Activated CD4-positive, alpha-beta T cell treated with anti-CD3 and anti-CD28 coated beads for 36 hours (primary cell): ENCODE results near the gene TTYH2. TPM values are rescaled to one million over a fixed set of nuclear protein-coding genes. Genes with fewer than 3 reads are reported as not detected.

Experiments
- ATAC-seq: fragments of 200-7000 bp; cut with Tn5 transposase; one replicate; pipeline ENCODE4 v1.10.0; 2021; ENCODE audit warnings: mild to moderate bottlenecking, moderate library complexity
- CTCF ChIA-PET: fragments of 350-600 bp; sonication (Branson Sonifier 250); formaldehyde crosslinking; loops from one replicate; lab custom pipeline; 2021; ENCODE audit warnings: antibody characterized with exemption; lab: Charles Lee
- POLR2A ChIA-PET: fragments of 350-600 bp; sonication (Branson Sonifier 250); formaldehyde crosslinking; loops from one replicate; lab custom pipeline; 2021; ENCODE audit warnings: antibody characterized with exemption, inconsistent platforms; lab: Charles Lee
- DNase-seq: peaks from one replicate; pipeline ENCODE4 v3.0.0-alpha.2; 2020
- H3K27ac Mint-ChIP-seq: one replicate; pipeline ENCODE4 v1.8.0; 2021; ENCODE audit warnings: mixed read lengths
- H3K27me3 Mint-ChIP-seq: one replicate; pipeline ENCODE4 v1.8.0; 2021; ENCODE audit warnings: mixed read lengths
- H3K36me3 Mint-ChIP-seq: one replicate; pipeline ENCODE4 v1.8.0; 2021; ENCODE audit warnings: low read depth, mixed read lengths
- H3K4me1 Mint-ChIP-seq: one replicate; pipeline ENCODE4 v1.8.0; 2021; ENCODE audit warnings: mixed read lengths
- H3K4me3 Mint-ChIP-seq: one replicate; pipeline ENCODE4 v1.8.0; 2021; ENCODE audit warnings: mild to moderate bottlenecking, moderate library complexity, mixed read lengths
- H3K9me3 Mint-ChIP-seq: one replicate; pipeline ENCODE4 v1.8.0; 2021; ENCODE audit warnings: low read depth, mixed read lengths
- intact Hi-C, 2 experiments: fragments of 100-400 bp; cut with DNase I in 1 of 2; cut with micrococcal nuclease in 1 of 2; formaldehyde crosslinking; loops; one replicate each; pipeline versions ENCODE4 v1.14.2 to v1.15.1; 2022 to 2024; cut with DNase I, micrococcal nuclease
- total RNA-seq, 2 experiments: library from RNA; stranded (reverse); gene quantifications; one replicate each; pipeline ENCODE4 v1.2.3, GENCODE V29; 2021

Gene TTYH2
- total RNA-seq, 2 experiments from 2014 or later: 2.7 to 3.4 TPM

DNA sequence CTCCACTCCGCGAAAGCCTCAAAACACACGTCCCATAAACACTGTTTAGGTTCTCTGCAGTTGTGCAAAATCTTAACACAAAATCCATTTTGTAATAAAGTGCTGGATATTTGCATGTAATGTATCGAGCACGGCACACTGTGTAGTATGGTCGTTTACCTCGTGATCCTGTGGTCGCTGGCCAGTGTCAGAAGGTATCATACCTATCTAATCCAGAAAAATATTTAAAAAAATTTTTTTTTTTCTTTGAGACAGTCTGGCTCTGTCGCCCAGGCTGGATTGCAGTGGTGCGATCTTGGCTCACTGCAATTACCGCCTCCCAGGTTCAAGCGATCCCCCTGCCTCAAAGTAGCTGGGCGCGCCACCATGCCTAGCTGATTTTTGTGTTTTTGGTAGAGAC lies 8.9 kb upstream of the TTYH2 start:
- DNase-seq: no peak
- Mint-ChIP-seq H3K27me3 (peaks cover 11% of the 10 kb centered on the region), H3K36me3 (peaks cover 54% of the 10 kb centered on the region), H3K4me3 (peak overlapping the region; percentile 100), H3K4me1 (peaks cover 49% of the 10 kb centered on the region), H3K27ac (peak overlapping the region; percentile 100), H3K9me3 (no peaks in the 10 kb centered on the region)
- POLR2A ChIA-PET: interaction anchor here (0.6 to 1.5 kb wide), 3 partner anchors 14 to 192 kb away, joined by 3 to 6 read pairs (median 3); no protein-coding TSS in a partner anchor
- intact Hi-C loops: loop anchor here in 1 of 2 experiments (5.0 kb wide), 2 partner anchors 668 to 972 kb away; partner anchors contain the start of gene FDXR
- CTCF ChIA-PET: interaction anchor here (6.4 kb wide), 1 partner anchor 15 kb away, joined by 54 read pairs; no protein-coding TSS in a partner anchor
- no peak for ATAC-seq

DNA sequence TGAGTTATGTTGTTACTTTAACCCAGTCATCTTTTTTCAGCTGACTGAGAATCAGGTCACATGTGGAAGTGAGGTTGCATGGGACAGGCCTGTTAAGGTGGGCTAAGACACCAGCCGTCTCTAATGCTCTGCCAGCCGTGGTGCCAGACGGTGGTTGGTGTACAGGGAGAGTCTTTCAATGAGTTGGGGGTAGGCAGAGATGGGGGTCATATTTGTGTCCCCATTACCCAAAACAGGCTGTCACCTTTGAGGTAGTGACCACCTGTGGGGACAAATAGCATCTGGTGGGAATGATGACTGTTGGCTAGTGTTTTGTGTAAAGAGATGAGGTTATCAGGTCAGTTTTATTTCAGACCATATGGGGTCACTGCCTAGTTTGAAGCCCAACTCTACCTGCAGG lies 8.1 kb upstream of the TTYH2 start:
- peak overlapping the region; percentile 100 for H3K27ac Mint-ChIP-seq
- no peak for ATAC-seq
- H3K4me1 Mint-ChIP-seq: peaks cover 51% of the 10 kb centered on the region
- POLR2A ChIA-PET: interaction anchor here (0.7 kb wide), 1 partner anchor 111 kb away, joined by 3 read pairs; no protein-coding TSS in a partner anchor
- intact Hi-C loops: loop anchor here in 1 of 2 experiments (1.0 kb wide), 1 partner anchor 8 kb away; the partner anchor contains the start of gene TTYH2
- H3K4me3 Mint-ChIP-seq: peak overlapping the region; percentile 100
- H3K36me3 Mint-ChIP-seq: peaks cover 61% of the 10 kb centered on the region
- H3K9me3 Mint-ChIP-seq: no peaks in the 10 kb centered on the region
- DNase-seq: no peak
- H3K27me3 Mint-ChIP-seq: peaks cover 8% of the 10 kb centered on the region
- CTCF ChIA-PET: interaction anchor here (0.5 kb wide), 1 partner anchor 539 kb away, joined by 3 read pairs; no protein-coding TSS in a partner anchor

DNA sequence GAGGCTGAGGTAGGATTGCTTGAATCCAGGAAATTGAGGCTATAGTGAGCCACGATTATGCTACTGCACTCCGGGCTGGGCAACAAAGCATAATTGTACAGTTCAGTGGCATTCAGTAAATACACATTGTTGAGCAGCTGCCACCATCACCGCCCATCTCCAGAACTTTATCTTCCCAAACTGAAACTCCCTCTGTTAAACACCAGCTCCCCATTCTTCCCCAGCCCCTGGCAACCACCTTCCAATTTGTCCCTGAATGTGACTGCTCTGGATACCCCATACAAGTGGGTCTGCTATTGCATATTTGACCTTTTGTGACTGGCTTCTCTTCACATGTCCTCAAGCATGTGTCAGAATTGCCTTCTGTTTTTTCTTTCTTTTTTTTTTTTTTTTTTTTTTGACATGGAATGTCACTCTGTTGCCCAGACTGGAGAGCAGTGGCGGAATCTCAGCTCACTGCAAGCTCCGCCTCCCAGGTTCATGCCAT lies 7.0 kb upstream of the TTYH2 start:
- DNase-seq (no peak), ATAC-seq (no peak)
- peaks cover 57% of the 10 kb centered on the region for H3K4me1 Mint-ChIP-seq
- POLR2A ChIA-PET: interaction anchor here (0.6 to 0.7 kb wide), 3 partner anchors 75 to 633 kb away, joined by 4 to 8 read pairs (median 4); partner anchors contain the start of gene KIF19
- peak overlapping the region; percentile 100 for H3K27ac Mint-ChIP-seq
- H3K9me3 Mint-ChIP-seq: no peaks in the 10 kb centered on the region
- H3K36me3 Mint-ChIP-seq: peaks cover 66% of the 10 kb centered on the region
- H3K4me3 Mint-ChIP-seq: peak overlapping the region; percentile 100
- intact Hi-C loops: no loop called here
- CTCF ChIA-PET: no interaction called here
- peaks cover 6% of the 10 kb centered on the region for H3K27me3 Mint-ChIP-seq

DNA sequence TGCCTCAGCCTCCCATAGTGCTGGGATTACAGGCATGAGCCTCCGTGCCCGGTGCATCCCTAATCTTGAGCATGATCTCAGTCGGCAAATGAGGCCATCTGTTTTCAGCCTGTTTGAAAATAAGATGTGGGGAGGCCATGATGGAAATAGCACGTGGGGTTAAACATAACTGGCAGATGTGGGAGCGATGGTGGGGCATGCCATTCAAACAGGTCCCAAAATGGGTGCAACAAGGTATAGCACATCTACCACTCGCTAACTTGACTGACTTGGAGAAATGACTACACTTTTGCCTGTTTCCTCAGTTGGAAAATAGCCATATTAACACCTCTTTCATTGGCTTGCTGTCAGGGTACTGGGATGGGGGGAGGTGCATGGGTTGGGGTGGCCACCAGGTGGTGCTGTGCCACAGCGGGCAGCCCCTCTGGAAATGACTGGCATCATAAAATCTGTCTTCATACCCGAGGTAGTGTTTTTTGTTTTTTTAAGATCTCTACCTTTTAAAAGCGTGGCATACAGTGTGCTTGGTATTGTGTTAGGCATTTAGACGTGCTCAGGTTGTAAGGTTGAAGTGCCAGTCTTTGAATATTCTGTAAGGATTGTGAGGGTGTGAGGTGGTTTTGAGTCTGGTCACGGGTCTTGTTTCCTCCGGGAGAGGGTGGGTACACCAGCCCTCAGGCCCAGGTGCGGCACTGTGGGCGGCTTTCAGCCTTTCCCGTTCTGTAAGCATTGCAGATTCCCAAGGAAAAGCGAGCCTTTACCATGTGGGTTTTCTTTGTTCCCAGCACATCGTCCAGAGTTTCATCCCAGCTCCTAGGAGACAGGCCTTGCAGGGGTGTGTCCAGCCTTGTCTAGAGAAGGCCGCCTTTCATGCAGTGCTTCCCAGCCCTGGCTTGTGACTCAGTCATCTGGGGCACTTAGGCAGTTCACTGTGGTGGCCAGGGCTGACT lies 2.9 kb upstream of the TTYH2 start:
- Mint-ChIP-seq H3K4me3 (peak overlapping the region; percentile 39), H3K27ac (peak overlapping the region; percentile 88), H3K4me1 (peaks cover 72% of the 10 kb centered on the region), H3K27me3 (no peaks in the 10 kb centered on the region), H3K9me3 (no peaks in the 10 kb centered on the region), H3K36me3 (peaks cover 54% of the 10 kb centered on the region)
- intact Hi-C loops: loop anchor here (1.0 to 5.0 kb wide), 9 partner anchors 72 to 998 kb away; partner anchors contain the start of gene NAT9 (in 1 of the 2)
- ATAC-seq: peak; percentile 57
- DNase-seq: peak; percentile 90
- ChIA-PET POLR2A (interaction anchor here (0.7 kb wide), 1 partner anchor 528 kb away, joined by 3 read pairs; no protein-coding TSS in a partner anchor), CTCF (interaction anchor here (0.7 to 1.8 kb wide), 4 partner anchors 11 to 438 kb away, joined by 3 to 7 read pairs (median 4); no protein-coding TSS in a partner anchor)

DNA sequence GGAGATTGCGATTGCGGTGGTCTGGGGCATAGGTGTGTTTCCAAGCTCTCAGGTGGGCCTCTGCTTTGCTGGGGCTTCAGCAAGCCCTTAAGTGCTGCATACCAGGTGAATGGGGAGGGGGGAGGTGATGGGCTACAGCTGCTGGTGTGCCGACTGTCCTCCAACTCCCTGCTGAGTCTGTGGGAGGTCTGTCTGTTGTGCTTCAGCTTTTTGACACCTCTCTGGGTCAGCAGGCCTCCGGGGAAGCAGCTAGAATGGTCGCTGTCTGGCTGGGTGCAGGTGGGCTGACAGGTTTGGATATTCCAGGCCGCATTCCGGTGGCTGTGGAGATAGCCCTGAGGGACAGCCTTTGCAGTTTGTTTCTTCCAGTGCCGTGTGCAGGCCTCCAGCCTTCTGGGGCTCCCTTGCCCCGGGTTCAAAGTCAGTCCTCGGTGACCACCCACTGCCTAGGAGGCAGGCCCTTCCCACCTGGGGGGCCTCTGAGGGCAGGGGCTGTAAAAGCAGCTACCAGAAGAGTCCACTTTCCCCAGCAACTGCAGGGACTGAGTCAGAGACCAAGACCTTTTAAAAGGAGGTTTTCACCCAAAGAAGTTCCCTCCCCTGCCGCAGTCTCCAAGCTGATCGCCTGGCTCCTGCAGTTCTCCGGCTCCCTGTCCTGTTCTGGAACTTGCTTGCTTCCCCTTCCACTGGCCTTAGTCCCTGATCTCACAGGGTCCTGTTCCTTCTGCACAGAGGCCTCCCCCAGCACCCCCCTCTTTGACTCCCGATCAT lies 2.0 kb upstream of the TTYH2 start:
- H3K27me3 Mint-ChIP-seq: no peaks in the 10 kb centered on the region
- peaks cover 45% of the 10 kb centered on the region for H3K36me3 Mint-ChIP-seq
- ChIA-PET POLR2A (interaction anchor here (0.7 kb wide), 1 partner anchor 529 kb away, joined by 3 read pairs; no protein-coding TSS in a partner anchor), CTCF (interaction anchor here (0.5 to 1.8 kb wide), 6 partner anchors 12 to 203 kb away, joined by 3 to 7 read pairs (median 3); no protein-coding TSS in a partner anchor)
- intact Hi-C loops: loop anchor here (5.0 kb wide), 7 partner anchors 71 to 999 kb away; partner anchors contain the start of gene NAT9 (in 1 of the 2)
- DNase-seq: no peak
- H3K4me1 Mint-ChIP-seq: peaks cover 71% of the 10 kb centered on the region
- ATAC-seq: no peak
- H3K9me3 Mint-ChIP-seq: no peaks in the 10 kb centered on the region
- peak overlapping the region; percentile 74 for H3K4me3 Mint-ChIP-seq
- H3K27ac Mint-ChIP-seq: peak overlapping the region; percentile 63

DNA sequence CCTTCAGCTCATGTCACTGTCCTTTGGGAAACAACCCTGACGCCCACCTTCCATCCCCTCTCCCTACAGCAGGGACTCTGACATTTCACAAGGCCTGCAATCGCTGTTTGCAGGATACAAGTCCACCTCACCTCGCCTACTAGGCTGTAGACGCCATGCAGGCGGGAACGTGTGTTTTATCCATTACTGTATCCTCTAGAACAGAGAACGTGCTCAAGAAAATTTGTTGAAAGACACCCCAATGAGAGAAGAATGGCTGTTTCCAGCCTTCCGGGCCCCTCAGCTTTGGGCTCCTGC lies 1.5 kb upstream of the TTYH2 start:
- Mint-ChIP-seq H3K9me3 (no peaks in the 10 kb centered on the region), H3K4me1 (peaks cover 68% of the 10 kb centered on the region), H3K36me3 (peaks cover 43% of the 10 kb centered on the region)

DNA sequence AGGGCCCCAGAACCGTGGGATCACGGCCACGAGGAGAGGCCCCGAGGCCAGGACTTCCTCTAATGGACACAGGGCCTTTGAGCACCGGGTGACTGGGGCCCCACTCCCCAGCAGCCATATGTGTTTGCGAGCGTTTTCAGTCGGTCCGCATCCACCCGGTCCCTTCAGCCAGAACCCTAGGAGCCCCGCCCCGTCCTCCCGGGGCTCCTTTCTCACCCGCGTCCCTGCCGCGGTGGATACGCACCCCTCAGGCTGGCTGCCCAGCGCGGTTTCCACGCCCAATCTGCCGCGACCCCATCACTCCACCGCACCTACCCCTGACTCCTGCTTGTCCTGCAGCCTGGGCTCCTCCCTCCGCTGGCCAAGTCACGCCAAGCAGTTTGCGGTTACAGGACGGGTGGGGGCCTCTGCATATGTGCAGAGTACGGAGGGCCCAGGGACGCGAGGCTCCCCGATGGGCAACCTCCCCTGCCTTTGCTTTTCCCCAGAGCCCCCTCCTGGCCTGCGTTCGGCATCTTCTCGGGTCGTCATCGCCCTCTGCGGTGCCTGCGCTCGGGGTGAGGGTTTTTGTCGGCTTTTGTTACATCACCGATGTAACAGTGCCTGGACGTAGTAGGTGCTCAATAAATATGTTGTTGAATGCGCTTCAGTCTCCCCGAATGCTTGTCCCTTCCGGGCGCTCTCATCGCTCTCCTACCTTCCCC lies 1.0 kb upstream of the TTYH2 start:
- POLR2A ChIA-PET: interaction anchor here (0.8 to 1.2 kb wide), 3 partner anchors 9 to 86 kb away, joined by 3 to 6 read pairs (median 3); partner anchors contain the start of gene RPL38
- Mint-ChIP-seq H3K27me3 (no peaks in the 10 kb centered on the region), H3K36me3 (peaks cover 39% of the 10 kb centered on the region), H3K9me3 (no peaks in the 10 kb centered on the region), H3K4me3 (peak overlapping the region; percentile 74), H3K27ac (peak overlapping the region; percentile 75), H3K4me1 (peaks cover 67% of the 10 kb centered on the region)
- DNase-seq (peak; percentile 50), ATAC-seq (peak; percentile 2)
- intact Hi-C loops: loop anchor here (5.0 kb wide), 7 partner anchors 70 to 1000 kb away; partner anchors contain the start of gene NAT9 (in 1 of the 2)
- CTCF ChIA-PET: interaction anchor here (0.6 to 1.8 kb wide), 6 partner anchors 9 to 157 kb away, joined by 3 to 10 read pairs (median 6); partner anchors contain the start of gene RPL38

More for the DNA sequence above, 1.5 kb upstream of the TTYH2 start:
- intact Hi-C loops: loop anchor here (5.0 kb wide), 7 partner anchors 70 to 1000 kb away; partner anchors contain the start of gene NAT9 (in 1 of the 2)
- POLR2A ChIA-PET: no interaction called here
- DNase-seq: no peak
- Mint-ChIP-seq H3K27me3 (no peaks in the 10 kb centered on the region), H3K27ac (peak overlapping the region; percentile 63), H3K4me3 (peak overlapping the region; percentile 74)
- CTCF ChIA-PET: interaction anchor here (0.5 to 1.8 kb wide), 4 partner anchors 12 to 204 kb away, joined by 3 to 7 read pairs (median 3); no protein-coding TSS in a partner anchor
- no peak for ATAC-seq

DNA sequence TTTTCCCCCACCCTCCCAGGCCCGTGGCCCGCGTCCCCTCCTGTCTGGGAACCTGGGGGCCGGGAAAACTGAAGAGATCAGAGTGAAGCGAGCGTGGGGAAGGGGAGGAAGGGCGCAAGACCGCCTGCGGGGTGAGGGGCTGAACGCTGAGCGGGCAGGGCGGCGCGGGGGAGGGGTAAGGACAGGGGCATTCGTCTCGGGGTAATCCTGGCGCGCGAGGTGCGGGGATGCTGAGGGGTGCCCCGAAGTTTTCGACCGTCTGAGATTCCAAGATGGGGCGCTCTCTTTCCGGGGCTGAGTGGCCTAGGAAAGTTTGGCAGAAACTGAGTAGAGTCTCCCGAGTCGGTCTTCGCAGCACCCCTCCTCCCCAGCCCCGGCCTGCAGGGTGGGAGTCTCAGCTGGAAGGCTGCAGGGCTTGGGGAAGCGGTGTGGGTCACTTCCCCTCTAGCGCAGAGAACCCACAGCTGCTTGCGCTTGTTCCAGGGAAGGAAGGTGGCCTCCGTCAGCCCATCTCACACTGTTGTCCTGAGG lies 555 bp downstream of the TTYH2 start:
- DNase-seq (no peak), ATAC-seq (no peak)
- no peaks in the 10 kb centered on the region for H3K27me3 Mint-ChIP-seq
- intact Hi-C loops: loop anchor here (1.0 to 5.0 kb wide), 9 partner anchors 9 to 1002 kb away; partner anchors contain the start of genes NAT9 (in 1 of the 2) and RPL38 (in 1 of the 2)
- H3K4me1 Mint-ChIP-seq: peaks cover 55% of the 10 kb centered on the region
- POLR2A ChIA-PET: interaction anchor here (0.6 to 1.2 kb wide), 2 partner anchors 20 to 73 kb away, joined by 3 read pairs; no protein-coding TSS in a partner anchor
- H3K9me3 Mint-ChIP-seq: no peaks in the 10 kb centered on the region
- CTCF ChIA-PET: interaction anchor here (0.9 to 1.4 kb wide), 3 partner anchors 12 to 68 kb away, joined by 3 to 6 read pairs (median 5); no protein-coding TSS in a partner anchor
- H3K4me3 Mint-ChIP-seq: peak overlapping the region; percentile 74
- no peak overlapping the region for H3K27ac Mint-ChIP-seq
- H3K36me3 Mint-ChIP-seq: peaks cover 26% of the 10 kb centered on the region

DNA sequence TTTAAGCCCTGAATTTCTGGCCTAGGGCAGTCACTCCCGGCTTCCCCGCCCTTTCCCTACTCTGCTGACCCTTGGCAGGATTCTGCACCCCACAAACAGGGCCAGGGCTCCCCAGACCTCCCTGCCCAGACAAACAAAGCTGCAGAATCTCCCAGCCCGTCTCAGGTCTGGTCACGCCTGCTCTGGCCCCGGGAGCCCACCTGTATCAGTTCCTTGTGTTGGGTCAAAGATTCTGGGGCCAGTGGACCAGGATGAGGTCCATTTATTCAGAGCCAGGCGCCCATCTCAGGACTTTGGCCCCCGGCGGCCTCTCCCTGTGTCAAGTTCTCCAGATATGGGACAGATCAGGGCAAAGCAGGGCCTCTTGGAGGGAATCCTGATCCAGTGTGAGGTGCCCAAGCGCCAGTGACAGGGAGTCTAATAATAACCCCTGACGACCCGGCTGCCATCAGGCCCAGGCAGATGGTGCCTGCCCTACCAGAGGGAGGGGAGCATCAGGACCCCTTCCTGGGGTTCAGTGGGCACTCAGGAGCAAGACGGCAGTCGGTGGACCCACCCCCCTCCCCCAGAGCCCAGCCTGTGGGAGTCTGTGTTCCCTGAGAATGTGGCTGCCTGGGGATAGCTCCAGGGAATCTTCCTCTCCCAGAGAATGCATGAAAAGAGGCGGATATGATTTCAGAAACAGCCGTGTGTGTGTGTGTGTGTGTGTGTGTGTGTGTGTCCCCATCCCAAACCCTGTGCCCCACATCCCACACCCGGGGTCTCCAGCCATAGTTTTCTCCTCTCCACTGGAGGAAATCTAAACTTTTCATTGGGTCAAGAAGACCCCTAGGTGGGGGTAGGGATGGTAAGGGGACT lies 1.3 kb downstream of the TTYH2 start:
- H3K27me3 Mint-ChIP-seq: no peaks in the 10 kb centered on the region
- peaks cover 22% of the 10 kb centered on the region for H3K36me3 Mint-ChIP-seq

More for the DNA sequence above, 1.3 kb downstream of the TTYH2 start:
- Mint-ChIP-seq H3K4me3 (peak overlapping the region; percentile 74), H3K27ac (no peak overlapping the region), H3K9me3 (no peaks in the 10 kb centered on the region), H3K4me1 (peaks cover 48% of the 10 kb centered on the region)
- no peak for ATAC-seq
- ChIA-PET POLR2A (no interaction called here), CTCF (interaction anchor here (1.2 kb wide), 1 partner anchor 15 kb away, joined by 5 read pairs; no protein-coding TSS in a partner anchor)
- intact Hi-C loops: loop anchor here (5.0 kb wide), 7 partner anchors 68 to 1002 kb away; partner anchors contain the start of gene NAT9 (in 1 of the 2)
- DNase-seq: no peak
